GM12891 (cell line): ENCODE data around the gene NDUFC2.

ENCODE experiments used
- PAX5 ChIP-seq: IDR thresholded peaks from 2 replicates; pipeline ENCODE4 v1.6.1; 2011; ENCODE audit warnings: low read length, moderate library complexity, mild to moderate bottlenecking; ENCODE audit not compliant: insufficient read depth, severe bottlenecking
- POLR2A ChIP-seq: IDR thresholded peaks from 2 replicates; pipeline ENCODE4 v1.6.1; 2011; ENCODE audit warnings: low read depth, low read length, control low read depth
- POLR2AphosphoS5 ChIP-seq: IDR thresholded peaks from 2 replicates; pipeline ENCODE4 v1.6.1; 2011; ENCODE audit warnings: low read depth, low read length, control low read depth
- POU2F2 ChIP-seq: IDR thresholded peaks from 2 replicates; pipeline ENCODE4 v1.6.1; 2011; ENCODE audit warnings: low read depth, mild to moderate bottlenecking, control low read depth, low read length, moderate library complexity
- SPI1 ChIP-seq: IDR thresholded peaks from 2 replicates; pipeline ENCODE4 v1.6.1; 2011; ENCODE audit warnings: low read depth, low read length, control low read depth
- TAF1 ChIP-seq: IDR thresholded peaks from 2 replicates; pipeline ENCODE4 v1.6.1; 2011; ENCODE audit warnings: low read depth, low read length, control low read depth

- no peak for TF ChIP-seq POLR2A
- no peak for TF ChIP-seq POLR2AphosphoS5
- no peak for TF ChIP-seq SPI1
- TF ChIP-seq TAF1, result no peak
- no peak for TF ChIP-seq PAX5
- TF ChIP-seq POU2F2, result no peak
Measured at GRCh38 chr11:78048561-78048960, 31.1 kb downstream of the NDUFC2 start.
